Measurements from ENCODE around the gene BPIFB2. TPM values are rescaled to one million over a fixed set of nuclear protein-coding genes. Genes with fewer than 3 reads are reported as not detected.

The BPIFB2 gene
- total and polyA plus RNA-seq, 11 donors, result not detected

GRCh38 chr20:32991792-32992641, 15.5 kb upstream of the BPIFB2 start:
- no peak for ATAC-seq
- intact Hi-C loops (cut with DNase I), result no loop called here
- no peak overlapping the region for H3K4me3 ChIP-seq
- H3K27ac ChIP-seq, result no peak overlapping the region
- H3K27me3 ChIP-seq, result peaks cover 0 to 3% (median 0%) of the 10 kb centered on the region in 9 donors
- H3K36me3 ChIP-seq, result no peaks in the 10 kb centered on the region
- DNase-seq, result no peak
- H3K4me1 ChIP-seq, result peaks cover 0 to 7% (median 0%) of the 10 kb centered on the region in 12 donors
- TF ChIP-seq POLR2A (IDR thresholded peaks at IDR 0.05), result no peak
- TF ChIP-seq CTCF (IDR thresholded peaks at IDR 0.05), result no peak
- H3K9me3 ChIP-seq, result peaks cover 0 to 11% (median 0%) of the 10 kb centered on the region in 12 donors
- WGBS, 4 donors, result 74 to 86% (median 84%) methylated on average over 8 of the region's 8 CpGs

DNA sequence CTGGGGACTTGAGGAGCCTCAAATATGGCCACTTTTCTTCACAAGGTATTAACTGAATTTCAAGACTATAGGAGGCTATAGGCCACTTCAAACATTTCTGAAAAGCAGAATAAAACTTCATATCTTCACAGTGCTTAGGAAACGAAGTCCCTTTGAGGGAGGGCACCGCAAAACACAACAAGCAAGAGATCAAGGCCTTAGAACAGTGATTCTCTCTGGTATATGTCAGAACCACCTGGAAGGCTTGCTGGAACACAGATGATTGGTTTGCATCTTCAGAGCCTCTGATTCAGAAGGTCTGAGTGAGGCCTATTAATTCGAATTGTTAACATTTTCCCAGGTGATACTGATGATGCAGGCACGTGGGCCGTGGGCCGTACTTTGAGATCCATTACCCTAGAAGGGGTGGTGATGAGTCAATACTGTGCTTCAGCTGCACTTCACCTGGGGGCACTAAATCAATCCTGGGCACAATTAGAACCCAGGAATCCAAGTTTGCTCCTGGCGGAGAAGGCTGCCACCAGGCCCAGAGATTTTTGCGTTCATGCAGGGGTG, 13.9 kb upstream of the BPIFB2 start:
- DNase-seq (no peak), ATAC-seq (no peak)
- no peak for TF ChIP-seq POLR2A (IDR thresholded peaks at IDR 0.05)
- no peak for TF ChIP-seq CTCF (IDR thresholded peaks at IDR 0.05)
- Histone ChIP-seq H3K27ac (no peak overlapping the region), H3K9me3 (peaks cover 0 to 11% (median 0%) of the 10 kb centered on the region in 12 donors), H3K27me3 (peaks cover 0 to 3% (median 0%) of the 10 kb centered on the region in 9 donors), H3K36me3 (no peaks in the 10 kb centered on the region), H3K4me1 (no peaks in the 10 kb centered on the region), H3K4me3 (no peak overlapping the region)
- intact Hi-C loops (cut with DNase I), result no loop called here
- WGBS, 4 donors, result 79 to 86% (median 82%) methylated on average over 8 of the region's 8 CpGs

- Histone ChIP-seq H3K4me1 (no peaks in the 10 kb centered on the region), H3K27ac (no peak overlapping the region), H3K36me3 (no peaks in the 10 kb centered on the region), H3K9me3 (peaks cover 0 to 11% (median 0%) of the 10 kb centered on the region in 12 donors), H3K27me3 (peaks cover 0 to 3% (median 0%) of the 10 kb centered on the region in 9 donors), H3K4me3 (no peak overlapping the region)
- TF ChIP-seq POLR2A (IDR thresholded peaks at IDR 0.05), result no peak
- TF ChIP-seq CTCF (IDR thresholded peaks at IDR 0.05), result no peak
- no peak for ATAC-seq
- no peak for DNase-seq
- intact Hi-C loops (cut with DNase I), result no loop called here
Measured at GRCh38 chr20:32995802-32996201, 11.7 kb upstream of the BPIFB2 start.

DNA sequence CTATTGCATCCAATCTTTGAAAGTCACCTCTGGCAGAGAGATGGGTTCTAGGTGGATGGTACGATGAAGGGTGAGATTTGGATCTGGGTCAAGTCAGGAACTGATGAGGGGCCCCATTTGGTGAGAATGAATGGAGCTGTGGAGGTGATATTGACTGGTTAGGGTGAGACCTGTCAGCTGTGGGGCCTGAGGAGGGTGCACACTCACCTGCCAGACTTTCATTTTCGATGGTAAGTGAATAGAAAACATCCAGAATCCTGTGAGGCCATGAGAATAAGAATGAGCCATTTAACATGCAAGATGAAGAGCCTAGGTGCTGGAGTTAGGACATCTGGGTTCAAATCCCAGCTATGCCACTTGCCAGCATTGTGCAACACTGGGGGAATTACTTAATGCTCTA, 10.1 kb upstream of the BPIFB2 start:
- TF ChIP-seq POLR2A (IDR thresholded peaks at IDR 0.05), result no peak
- TF ChIP-seq CTCF (IDR thresholded peaks at IDR 0.05), result no peak
- ATAC-seq (no peak), DNase-seq (no peak)
- intact Hi-C loops (cut with DNase I), result no loop called here
- no peaks in the 10 kb centered on the region for H3K36me3 ChIP-seq
- WGBS, 4 donors, result 70 to 83% (median 77%) methylated on average over 2 of the region's 2 CpGs
- H3K27me3 ChIP-seq, result peaks cover 0 to 3% (median 0%) of the 10 kb centered on the region in 9 donors
- peaks cover 0 to 11% (median 0%) of the 10 kb centered on the region in 12 donors for H3K9me3 ChIP-seq
- H3K27ac ChIP-seq, result no peak overlapping the region
- H3K4me3 ChIP-seq, result no peak overlapping the region
- H3K4me1 ChIP-seq, result no peaks in the 10 kb centered on the region

Data from heart left ventricle (tissue), 16 donors.